Thyroid gland (tissue), 4 donors: Measurements from ENCODE around the gene EVA1C.

Experiments
- CTCF ChIP-seq, 6 experiments: fragments of 200-600 bp in 3 of 6; fragments of 450-650 bp in 3 of 6; sonication (generic) in 3 of 6; IDR thresholded peaks; one replicate each; pipeline ENCODE4 v1.5.1; 2016 to 2019; ENCODE audit warnings: antibody characterized with exemption in 6 of 6, mild to moderate bottlenecking in 2 of 6, inconsistent platforms in 1 of 6, moderate library complexity in 1 of 6
- POLR2A ChIP-seq, 2 donors: fragments of 450-650 bp; IDR thresholded peaks; one replicate each; pipeline ENCODE4 v1.6.1; 2017; ENCODE audit warnings: antibody characterized with exemption in 2 of 2, mild to moderate bottlenecking in 2 of 2, moderate library complexity in 1 of 2

DNA sequence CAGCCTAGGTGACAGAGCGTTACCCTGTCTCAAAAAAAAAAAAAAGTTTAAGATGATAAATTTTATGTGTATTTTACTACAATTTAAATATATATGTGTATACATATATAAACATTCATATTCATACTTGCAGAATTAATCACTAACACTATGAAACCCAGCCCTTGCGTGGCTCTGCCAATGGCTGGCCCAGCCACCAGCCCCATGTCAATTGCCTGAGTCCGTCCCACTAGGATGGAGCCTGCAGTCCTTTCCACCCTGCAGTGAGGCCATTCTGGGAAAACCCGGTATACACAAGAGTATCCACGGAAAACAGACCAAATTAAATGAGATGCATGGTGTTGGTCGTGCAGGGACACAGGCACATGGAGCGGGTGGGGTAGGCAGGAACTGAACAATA lies 123.1 kb downstream of the EVA1C start:
- TF ChIP-seq POLR2A (IDR thresholded peaks at IDR 0.05) (no peak), CTCF (IDR thresholded peaks at IDR 0.05) (no peak)
